Endodermal cell (in vitro differentiated cells): ENCODE data around the gene LSM7. TPM values are rescaled to one million over a fixed set of nuclear protein-coding genes. Genes with fewer than 3 reads are reported as not detected.

ENCODE experiments used
- DNase-seq: peaks from one replicate; pipeline ENCODE4 v3.0.0-alpha.2; 2017
- H3K27ac ChIP-seq: 2 replicates; pipeline ENCODE4 v1.5.1; 2013; ENCODE audit warnings: mild to moderate bottlenecking, low read depth, low read length, moderate library complexity
- H3K27me3 ChIP-seq: 2 replicates; pipeline ENCODE4 v1.6.1; 2013; ENCODE audit warnings: mild to moderate bottlenecking, low read length, moderate library complexity; ENCODE audit not compliant: insufficient read depth, control insufficient read depth, poor library complexity, severe bottlenecking
- H3K36me3 ChIP-seq: 2 replicates; pipeline ENCODE4 v1.7.0; 2013; ENCODE audit warnings: mild to moderate bottlenecking, low read length, moderate library complexity; ENCODE audit not compliant: control insufficient read depth, insufficient read depth
- H3K4me1 ChIP-seq: one replicate; pipeline ENCODE4 v1.7.0; 2013; ENCODE audit warnings: low read length; ENCODE audit not compliant: control insufficient read depth, insufficient read depth
- H3K4me3 ChIP-seq: 2 replicates; pipeline ENCODE4 v1.5.1; 2013; ENCODE audit warnings: mild to moderate bottlenecking, low read length, moderate library complexity
- H3K9ac ChIP-seq: 2 replicates; pipeline ENCODE4 v1.6.1; 2013; ENCODE audit warnings: mild to moderate bottlenecking, low read length, moderate library complexity; ENCODE audit not compliant: poor library complexity, severe bottlenecking; ENCODE audit errors: extremely low read depth
- H3K9me3 ChIP-seq: 2 replicates; pipeline ENCODE4 v1.6.1; 2013; ENCODE audit warnings: mild to moderate bottlenecking, low read length, moderate library complexity; ENCODE audit not compliant: control insufficient read depth
- H3K27ac Mint-ChIP-seq: 2 replicates; pipeline ENCODE4 v1.8.0; 2020; ENCODE audit warnings: mixed read lengths
- H3K27me3 Mint-ChIP-seq: 2 replicates; pipeline ENCODE4 v1.8.0; 2021; ENCODE audit warnings: mild to moderate bottlenecking, mixed read lengths; ENCODE audit not compliant: insufficient read depth
- H3K36me3 Mint-ChIP-seq: 2 replicates; pipeline ENCODE4 v1.8.0; 2020; ENCODE audit warnings: low read depth, mixed read lengths
- H3K4me1 Mint-ChIP-seq: 2 replicates; pipeline ENCODE4 v1.8.0; 2020; ENCODE audit warnings: mixed read lengths
- H3K4me3 Mint-ChIP-seq: 2 replicates; pipeline ENCODE4 v1.8.0; 2020; ENCODE audit warnings: mild to moderate bottlenecking, moderate library complexity, mixed read lengths
- H3K9me3 Mint-ChIP-seq: 2 replicates; pipeline ENCODE4 v1.8.0; 2020; ENCODE audit warnings: mild to moderate bottlenecking, mixed read lengths
- CTCF ChIP-seq: fragments of 200-600 bp; sonication (generic); conservative IDR thresholded peaks from 2 replicates; pipeline ENCODE4 v1.5.0; 2021; ENCODE audit warnings: antibody characterized with exemption, mild to moderate bottlenecking
- WGBS, 2 experiments: methylation state at CpG; one replicate each; pipeline versions ENCODE4 v1.1.5 to v1.1.7; 2013; ENCODE audit warnings: missing lambda C conversion rate in 2 of 2, mixed read lengths in 1 of 2; ENCODE audit not compliant: insufficient coverage in 1 of 2, insufficient read length in 1 of 2; 5-methylcytosine and 5-hydroxymethylcytosine counted together
- total RNA-seq, 2 donors: library from RNA; stranded (reverse); fragmentation: NEBNext Ultra II Directional in 1 of 2; extraction: Animal tissue kit (Norgen Biotek cat#: 25700) in 1 of 2; gene quantifications; 2 replicates in 1 of 2; 3 replicates in 1 of 2; pipeline ENCODE4 v1.2.1, GENCODE V29; 2021

Gene LSM7
- total RNA-seq, 2 donors from 2014 or later = 141 to 149 TPM

GRCh38 chr19:2330255-2330631 is 1.9 kb upstream of the LSM7 start:
- H3K4me3 ChIP-seq = no peak overlapping the region
- peaks cover 35% of the 10 kb centered on the region for H3K4me1 Mint-ChIP-seq
- no peak overlapping the region for H3K27ac ChIP-seq

GRCh38 chr19:2329501-2329916 is 1.1 kb upstream of the LSM7 start:
- peaks cover 35% of the 10 kb centered on the region for H3K4me1 Mint-ChIP-seq
- 53 to 61% methylated on average over 6 to 13 of the region's 13 CpGs for WGBS, 2 experiments
- peaks cover 11% of the 10 kb centered on the region for H3K36me3 Mint-ChIP-seq
- no peaks in the 10 kb centered on the region for H3K9me3 Mint-ChIP-seq
- H3K4me3 Mint-ChIP-seq = peak overlapping the region; percentile 92
- Histone ChIP-seq H3K27me3 (no peaks in the 10 kb centered on the region), H3K4me3 (peak overlapping the region; percentile 81), H3K9me3 (no peaks in the 10 kb centered on the region), H3K27ac (peak overlapping the region; percentile 84), H3K9ac (peak overlapping the region; percentile 72), H3K4me1 (peaks cover 7% of the 10 kb centered on the region), H3K36me3 (peaks cover 5% of the 10 kb centered on the region)
- no peaks in the 10 kb centered on the region for H3K27me3 Mint-ChIP-seq
- H3K27ac Mint-ChIP-seq = peak overlapping the region; percentile 47
- no peak for DNase-seq
- TF ChIP-seq CTCF = no peak

More at GRCh38 chr19:2330255-2330631, 1.9 kb upstream of the LSM7 start:
- peaks cover 10% of the 10 kb centered on the region for H3K36me3 Mint-ChIP-seq
- H3K27me3 Mint-ChIP-seq = no peaks in the 10 kb centered on the region
- H3K4me1 ChIP-seq = peaks cover 7% of the 10 kb centered on the region
- 88 to 92% methylated on average over 6 to 10 of the region's 10 CpGs for WGBS, 2 experiments
- peaks cover 5% of the 10 kb centered on the region for H3K36me3 ChIP-seq
- no peaks in the 10 kb centered on the region for H3K9me3 Mint-ChIP-seq
- no peaks in the 10 kb centered on the region for H3K9me3 ChIP-seq
- no peak overlapping the region for H3K9ac ChIP-seq
- TF ChIP-seq CTCF = no peak
- H3K27ac Mint-ChIP-seq = peak overlapping the region; percentile 74
- no peaks in the 10 kb centered on the region for H3K27me3 ChIP-seq
- peak overlapping the region; percentile 92 for H3K4me3 Mint-ChIP-seq
- no peak for DNase-seq

GRCh38 chr19:2329149-2329478 is 728 bp upstream of the LSM7 start:
- Histone ChIP-seq H3K9me3 (no peaks in the 10 kb centered on the region), H3K27me3 (no peaks in the 10 kb centered on the region), H3K4me3 (peak overlapping the region; percentile 81), H3K4me1 (peaks cover 7% of the 10 kb centered on the region), H3K9ac (peak overlapping the region; percentile 72), H3K27ac (peak overlapping the region; percentile 84), H3K36me3 (peaks cover 7% of the 10 kb centered on the region)
- Mint-ChIP-seq H3K36me3 (peaks cover 15% of the 10 kb centered on the region), H3K27ac (peak overlapping the region; percentile 47), H3K9me3 (no peaks in the 10 kb centered on the region), H3K4me3 (peak overlapping the region; percentile 92), H3K27me3 (no peaks in the 10 kb centered on the region), H3K4me1 (peaks cover 35% of the 10 kb centered on the region)
- no peak for DNase-seq
- 10 to 11% methylated on average over 2 to 16 of the region's 16 CpGs for WGBS, 2 experiments
- no peak for TF ChIP-seq CTCF
